HS-27A (cell line): ENCODE measurements around the gene USP16.
"Not testable (repeated sequence)": the region's sequence is repeated elsewhere in the genome, so short reads cannot be mapped to it uniquely, and the experiment has no call there.

Experiments used
- DNase-seq: peaks from one replicate; pipeline ENCODE4 v3.0.0-alpha.2; 2012; ENCODE audit warnings: low read depth, missing footprints

USP16 gene

DNA sequence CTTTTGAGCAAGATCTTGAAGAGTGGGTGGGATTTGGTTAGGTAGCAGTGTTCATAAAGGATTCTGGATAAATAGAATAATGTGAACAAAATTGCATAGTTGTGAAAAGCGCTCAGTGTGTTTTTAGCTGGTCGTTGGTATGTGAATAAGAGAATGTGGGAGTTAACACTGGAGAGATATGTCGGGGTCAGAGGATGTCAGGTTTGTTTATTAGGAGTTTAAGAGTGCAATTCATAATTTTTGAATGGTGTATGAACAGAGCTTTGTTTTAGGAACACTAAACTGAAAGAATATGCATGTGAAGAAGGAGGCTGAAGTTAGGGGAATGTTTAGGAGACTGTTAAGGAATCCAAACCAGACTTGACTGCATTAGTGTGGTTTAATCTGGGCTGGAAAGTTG lies 9.4 kb downstream of the USP16 start:
- no peak for DNase-seq

DNA sequence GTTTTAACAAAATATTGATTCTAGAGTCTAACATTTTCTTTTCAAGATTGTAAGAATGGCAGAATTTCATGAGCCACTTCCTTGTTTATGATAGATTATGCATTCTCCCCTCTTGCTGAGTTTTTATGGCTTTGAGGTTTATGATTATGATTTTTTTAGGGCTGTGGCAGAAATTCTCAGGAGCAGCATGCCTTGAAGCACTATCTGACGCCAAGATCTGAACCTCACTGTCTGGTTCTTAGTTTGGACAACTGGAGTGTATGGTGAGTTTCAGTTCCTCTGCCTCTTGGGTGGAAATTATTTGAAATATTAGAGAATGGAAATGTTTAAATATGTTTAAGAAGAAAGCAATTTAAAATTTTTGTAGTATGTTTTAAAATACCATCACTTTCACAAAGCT lies 10.2 kb downstream of the USP16 start:
- no peak for DNase-seq

DNA sequence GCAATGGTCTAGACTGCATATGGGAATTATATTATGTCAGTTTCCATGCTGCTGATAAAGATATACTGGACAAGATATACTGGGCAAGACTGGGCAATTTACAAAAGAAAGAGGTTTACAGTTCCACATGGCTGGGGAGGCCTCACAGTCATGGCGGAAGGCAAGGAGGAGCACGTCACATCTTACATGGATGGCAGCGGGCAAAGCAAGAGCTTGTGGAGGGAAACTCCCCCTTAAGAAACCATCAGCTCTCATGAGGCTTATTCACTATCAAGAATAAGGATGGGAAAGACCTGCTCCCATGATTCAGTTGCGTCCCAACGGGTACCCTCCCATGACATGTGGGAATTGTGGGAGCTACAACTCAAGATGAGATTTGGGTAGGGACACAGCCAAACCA lies 27.8 kb downstream of the USP16 start:
- no peak for DNase-seq

DNA sequence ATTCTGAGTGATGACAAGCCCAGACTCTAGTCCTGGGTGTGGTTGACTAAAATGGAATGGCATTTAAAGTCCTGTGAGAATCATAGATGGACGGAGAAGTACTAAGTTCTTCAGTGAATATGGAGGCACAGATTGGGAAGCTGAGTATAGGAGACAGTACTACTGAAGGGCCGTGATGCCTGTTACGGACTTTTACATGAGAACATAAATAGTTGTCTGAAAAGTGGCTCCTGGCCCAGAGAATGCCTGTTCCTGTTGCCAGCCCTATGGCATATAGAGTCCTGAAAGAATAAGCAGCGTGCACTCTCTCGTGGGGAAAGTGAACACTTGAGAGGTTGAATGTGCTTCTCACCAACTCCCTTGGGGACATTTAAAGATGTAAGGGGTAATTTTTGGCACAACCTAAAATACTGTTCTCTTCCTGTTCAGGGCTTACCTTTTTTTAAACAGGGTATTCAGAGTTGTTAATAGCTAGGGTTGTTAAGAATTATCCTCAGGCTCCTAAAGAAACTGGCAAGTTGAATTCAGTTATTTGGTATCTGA lies 28.6 kb downstream of the USP16 start:
- no peak for DNase-seq

DNA sequence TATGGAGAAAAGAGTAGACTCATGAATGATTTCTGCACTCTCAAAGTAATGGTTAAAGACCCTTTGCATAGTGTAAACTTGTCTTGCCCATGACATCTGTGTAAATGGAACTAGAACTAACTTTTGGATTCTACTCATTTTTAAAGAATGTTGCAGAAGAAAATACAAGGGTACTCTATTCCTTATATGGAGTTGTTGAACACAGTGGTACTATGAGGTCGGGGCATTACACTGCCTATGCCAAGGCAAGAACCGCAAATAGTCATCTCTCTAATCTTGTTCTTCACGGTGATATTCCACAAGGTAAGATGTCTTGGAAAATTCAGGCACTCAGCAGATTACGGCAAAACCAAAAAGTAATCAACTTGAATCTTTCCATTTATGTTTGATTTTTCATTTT lies 29.2 kb downstream of the USP16 start:
- DNase-seq, result no peak

DNA sequence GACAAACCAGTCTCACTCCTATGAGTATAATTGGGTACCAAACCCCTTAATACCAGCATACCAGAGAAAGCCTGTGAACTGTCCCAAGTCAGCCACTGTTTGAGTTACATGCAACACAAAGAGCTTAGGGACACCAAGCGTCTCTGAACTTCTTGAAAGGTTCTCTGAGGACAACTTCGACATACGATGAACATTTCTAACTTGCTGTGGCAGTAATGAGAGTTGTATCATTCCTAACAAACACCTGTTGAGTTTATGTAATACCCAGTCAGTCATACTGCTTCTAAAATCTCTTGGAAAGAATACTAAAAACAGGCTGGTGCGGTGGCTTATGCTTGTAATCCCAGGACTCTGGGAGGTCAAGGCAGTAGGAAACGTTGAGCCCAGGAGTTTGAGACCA lies 30.6 kb downstream of the USP16 start:
- DNase-seq, result no peak

DNA sequence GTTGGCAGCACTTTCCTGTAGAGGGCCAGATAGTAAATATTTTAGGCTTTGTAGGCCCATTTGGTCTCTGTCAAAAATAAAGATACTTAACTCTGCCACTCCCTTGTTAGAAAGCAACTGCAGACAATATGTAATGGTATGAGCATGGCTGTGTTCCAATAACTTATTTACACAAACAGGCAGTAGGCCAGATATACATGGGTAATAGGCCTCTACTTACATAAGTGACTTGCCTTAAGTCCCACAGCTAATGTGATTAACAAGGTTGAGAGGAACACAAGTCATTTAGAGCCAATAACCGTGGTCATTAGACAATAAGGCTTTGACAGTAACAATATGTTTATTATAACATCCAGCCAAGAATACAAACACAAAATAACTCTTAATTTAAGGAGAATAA lies 31.5 kb downstream of the USP16 start:
- DNase-seq, result no peak

DNA sequence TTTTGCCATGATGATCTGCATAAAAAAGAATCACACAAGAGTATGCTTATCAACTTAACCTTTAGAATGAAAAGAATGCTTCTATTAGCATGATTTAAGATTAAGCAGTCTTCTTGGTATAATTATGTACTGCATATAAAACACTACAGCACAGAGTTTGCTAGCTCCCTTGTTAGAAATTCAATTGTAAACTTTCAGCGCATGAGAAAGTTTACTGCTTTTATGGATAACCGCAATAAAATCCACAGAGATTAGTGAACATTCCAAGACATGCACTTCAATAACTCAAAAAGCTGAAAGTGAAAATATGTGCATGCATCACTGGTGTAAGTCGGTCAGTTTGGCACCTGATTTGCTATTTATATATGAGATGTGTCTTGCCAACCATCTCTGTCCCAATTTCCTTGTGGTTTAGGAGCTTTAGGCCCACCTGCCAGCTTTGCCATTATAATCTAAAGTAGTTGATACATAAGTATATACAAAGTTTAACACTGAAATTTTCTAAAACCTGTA lies 32.1 kb downstream of the USP16 start:
- no peak for DNase-seq

DNA sequence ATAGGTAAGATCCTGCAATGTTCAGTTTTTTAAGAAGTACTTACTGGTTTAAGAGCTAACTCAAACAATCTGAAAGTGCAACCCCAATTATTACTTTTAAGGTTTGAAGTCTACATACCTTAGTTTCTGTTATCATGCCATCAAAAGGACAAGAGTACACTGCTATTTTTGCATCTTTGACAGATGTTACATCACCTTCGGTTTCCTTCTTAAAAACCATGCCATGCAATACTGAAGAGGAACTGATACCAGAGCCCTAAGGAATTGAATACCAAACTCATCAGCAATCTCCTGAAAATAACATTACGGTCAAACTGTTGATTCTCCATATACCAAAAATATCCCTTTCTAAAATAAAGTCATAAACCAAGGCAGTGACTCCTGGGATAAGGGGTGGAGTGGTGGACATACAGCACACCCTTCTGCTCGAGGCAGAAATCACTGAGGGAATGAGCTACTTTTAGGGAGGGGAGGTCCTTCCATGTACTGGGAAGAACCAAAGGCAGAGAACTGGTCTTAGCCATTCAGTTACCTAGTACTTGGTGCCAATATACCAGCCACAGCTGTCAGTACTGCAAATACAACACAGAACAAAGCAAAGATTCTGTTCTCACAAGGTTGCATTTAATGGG lies 40.5 kb downstream of the USP16 start:
- no peak for DNase-seq

DNA sequence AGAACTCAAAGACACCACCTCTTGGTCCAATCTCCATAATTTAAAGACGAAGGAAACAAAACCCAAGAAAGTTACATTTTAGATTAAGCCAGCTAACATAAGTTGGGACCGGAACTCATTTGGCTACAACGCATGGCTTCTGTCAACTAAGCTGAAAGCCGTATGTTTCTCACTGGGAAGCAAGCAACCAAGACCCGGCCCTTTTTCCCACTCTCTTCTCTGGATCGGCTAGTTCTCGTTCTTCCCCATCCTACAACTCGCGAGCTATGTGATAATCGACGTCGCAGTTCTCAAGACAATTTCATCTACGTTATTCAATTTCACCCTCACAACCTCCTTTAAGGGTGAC lies 48.4 kb downstream of the USP16 start:
- no peak for DNase-seq

DNA sequence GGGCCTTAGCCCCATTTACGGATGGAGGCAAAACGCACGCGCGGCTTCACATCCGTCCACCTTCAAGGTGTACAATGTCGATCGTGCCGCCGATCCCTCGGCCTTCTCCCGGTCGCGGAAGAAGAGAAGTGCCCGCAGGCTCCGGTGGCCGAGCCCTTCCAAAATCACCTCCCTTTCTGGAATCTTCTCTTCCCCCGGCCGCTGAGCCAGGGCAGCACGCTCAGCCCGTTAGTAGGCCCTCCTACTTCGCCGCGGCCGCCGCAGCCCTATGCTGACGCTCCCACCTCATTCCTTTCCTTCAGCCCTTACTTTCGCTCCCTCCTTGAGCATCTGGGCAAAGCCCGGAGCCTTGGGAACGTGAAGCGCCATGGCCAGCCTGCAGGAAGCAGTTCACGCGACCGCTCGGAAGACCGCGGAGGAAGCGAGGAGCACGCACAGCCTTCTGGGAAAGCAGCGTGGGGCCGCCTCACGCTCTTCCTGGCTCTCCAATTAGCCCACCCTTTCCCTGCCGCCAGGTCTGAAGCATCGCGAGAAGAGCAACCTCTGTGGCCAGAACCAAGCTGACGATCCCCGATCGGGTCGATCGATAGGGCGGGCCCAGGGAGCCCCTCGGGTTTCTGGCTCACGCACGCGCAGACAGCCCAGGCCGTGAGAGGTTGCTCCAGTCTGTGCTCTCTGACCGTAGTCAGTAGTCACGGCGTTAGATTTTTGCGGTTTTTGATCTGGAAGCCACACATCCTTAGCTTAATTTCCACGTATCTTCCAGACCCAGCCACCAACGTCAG lies 48.9 kb downstream of the USP16 start, which contains the start of gene CCT8:
CCT8 (minus strand) TSS at position 427 of the 785 bp plus-strand sequence; CDS start at position 369, 58 bp downstream.
- DNase-seq, result peak; percentile 99

DNA sequence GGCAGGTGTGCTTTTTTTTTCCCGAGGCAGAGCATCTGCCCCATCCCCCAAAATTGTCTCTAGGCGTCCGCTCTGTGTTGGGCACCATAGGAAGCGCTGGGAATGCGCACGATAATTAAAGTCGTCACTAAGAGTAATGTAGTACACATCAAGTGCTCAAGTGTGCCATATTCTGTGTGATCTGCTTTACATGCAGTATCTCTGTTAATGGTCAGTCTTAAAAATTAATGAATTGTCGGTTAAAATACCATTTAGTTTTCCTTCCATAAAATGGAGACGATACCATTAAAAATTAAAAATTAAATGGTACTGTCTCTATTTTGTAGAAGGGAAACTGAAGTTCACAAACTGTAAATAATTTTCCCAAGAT lies 49.5 kb downstream of the USP16 start:
- no peak for DNase-seq

DNA sequence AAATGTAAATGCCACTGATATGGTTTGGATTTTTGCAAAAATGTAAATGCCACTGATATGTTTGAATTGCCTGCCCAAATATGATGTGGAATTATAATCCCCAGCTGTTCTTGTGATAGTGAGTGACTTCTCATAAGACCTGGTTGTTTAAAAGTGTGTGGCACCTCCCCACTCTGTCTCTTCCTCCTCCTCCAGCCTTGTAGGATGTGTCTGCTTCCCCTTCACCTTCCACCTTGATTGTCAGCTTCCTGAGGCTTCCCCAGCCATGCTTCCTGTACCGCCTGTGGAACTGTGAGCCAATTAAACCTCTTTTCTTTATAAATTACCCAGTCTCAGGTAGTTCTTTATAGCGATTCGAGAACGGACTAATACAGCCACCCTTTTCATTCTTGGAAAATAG lies 50.3 kb downstream of the USP16 start:
- DNase-seq, result no peak

DNA sequence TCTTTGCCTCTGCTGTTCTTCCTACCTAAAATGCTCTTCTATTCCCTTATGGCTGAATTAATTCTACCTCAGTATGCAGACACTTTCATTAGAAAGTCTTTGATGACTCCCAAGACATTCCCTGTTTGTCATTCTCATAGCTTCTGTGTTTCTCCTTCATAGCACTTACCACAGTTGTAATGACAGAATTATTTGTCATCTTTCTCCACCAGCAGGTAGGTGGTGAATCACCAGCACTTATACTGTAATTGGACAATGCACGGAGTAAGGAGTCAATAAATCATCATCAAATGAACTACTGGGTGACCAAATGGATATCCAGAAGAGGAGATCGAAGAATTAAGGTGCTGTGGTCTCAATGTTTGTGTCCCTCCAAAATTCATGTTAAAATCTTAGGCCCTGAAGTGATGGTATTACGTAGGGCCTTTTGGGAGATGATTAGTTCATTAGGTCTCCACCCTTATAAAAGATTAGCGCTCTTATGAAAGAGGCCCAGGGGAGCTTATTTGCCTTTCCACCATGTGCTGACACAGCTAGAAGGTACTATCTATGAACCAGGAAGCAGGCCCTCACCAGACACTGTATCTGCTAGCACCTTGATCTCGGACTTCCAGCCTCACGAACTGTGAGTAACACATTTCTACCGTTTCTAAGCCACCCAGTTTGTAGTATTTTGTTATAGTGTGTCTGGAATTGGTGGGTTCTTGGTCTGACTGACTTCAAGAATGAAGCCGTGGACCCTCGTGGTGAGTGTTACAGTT lies 51.4 kb downstream of the USP16 start:
- no peak for DNase-seq

DNA sequence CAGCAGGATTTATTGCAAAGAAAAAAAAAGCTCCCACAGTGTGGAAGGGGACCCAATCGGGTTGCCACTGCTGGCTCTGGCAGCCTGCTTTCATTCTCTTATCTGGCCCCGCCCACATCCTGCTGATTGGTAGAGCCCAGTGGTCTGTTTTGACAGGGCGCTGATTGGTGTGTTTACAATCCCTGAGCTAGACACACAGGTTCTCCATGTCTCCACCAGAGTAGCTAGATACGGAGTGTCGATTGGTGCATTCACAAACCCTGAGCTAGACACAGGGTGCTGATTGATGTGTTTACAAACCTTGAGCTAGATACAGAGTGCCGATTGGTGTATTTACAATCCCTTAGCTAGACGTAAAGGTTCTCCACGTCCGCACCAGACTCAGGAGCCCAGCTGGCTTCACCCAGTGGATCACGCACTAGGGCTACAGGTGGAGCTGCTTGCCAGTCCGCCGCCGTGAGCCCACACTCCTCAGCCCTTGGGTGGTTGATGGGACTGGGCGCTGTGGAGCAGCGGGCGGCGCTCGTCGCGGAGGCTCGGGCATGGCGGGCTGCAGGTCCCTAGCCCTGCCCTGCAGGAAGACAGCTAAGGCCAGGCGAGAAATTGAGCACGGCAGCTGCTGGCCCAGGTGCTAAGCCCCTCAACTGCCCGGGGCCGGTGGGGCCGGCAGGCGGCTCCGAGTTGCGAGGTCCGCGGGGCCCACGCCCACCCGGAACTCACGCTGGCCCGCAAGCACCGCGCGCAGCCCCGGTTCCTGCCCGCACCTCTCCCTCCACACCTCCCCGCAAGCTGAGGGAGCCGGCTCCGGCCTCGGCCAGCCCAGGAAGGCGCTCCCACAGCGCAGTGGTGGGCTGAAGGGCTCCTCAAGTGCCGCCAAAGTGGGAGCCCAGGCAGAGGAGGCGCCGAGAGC lies 52.5 kb downstream of the USP16 start:
- not testable (repeated sequence) for DNase-seq

DNA sequence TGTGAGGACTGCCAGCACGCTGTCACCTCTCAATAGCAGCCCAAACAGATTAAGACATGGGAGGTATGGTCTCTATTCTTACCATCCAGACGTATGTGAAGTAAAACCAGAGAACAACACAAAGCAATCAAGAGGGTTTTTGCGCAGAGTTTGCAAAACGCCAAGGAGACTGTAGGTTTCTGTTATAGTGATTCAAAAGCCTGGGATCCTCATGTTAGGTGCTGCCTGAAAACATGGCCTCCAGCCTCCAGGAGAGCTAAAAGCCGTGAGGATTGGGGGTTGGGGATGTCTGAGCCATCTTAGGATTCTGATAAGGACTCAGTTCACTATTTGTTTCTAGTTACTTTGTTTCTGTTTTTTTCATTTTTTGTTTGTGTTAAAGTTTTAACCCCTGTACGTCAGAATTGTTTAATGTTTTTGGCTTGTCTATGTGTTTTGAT lies 53.2 kb downstream of the USP16 start:
- DNase-seq, result no peak

DNA sequence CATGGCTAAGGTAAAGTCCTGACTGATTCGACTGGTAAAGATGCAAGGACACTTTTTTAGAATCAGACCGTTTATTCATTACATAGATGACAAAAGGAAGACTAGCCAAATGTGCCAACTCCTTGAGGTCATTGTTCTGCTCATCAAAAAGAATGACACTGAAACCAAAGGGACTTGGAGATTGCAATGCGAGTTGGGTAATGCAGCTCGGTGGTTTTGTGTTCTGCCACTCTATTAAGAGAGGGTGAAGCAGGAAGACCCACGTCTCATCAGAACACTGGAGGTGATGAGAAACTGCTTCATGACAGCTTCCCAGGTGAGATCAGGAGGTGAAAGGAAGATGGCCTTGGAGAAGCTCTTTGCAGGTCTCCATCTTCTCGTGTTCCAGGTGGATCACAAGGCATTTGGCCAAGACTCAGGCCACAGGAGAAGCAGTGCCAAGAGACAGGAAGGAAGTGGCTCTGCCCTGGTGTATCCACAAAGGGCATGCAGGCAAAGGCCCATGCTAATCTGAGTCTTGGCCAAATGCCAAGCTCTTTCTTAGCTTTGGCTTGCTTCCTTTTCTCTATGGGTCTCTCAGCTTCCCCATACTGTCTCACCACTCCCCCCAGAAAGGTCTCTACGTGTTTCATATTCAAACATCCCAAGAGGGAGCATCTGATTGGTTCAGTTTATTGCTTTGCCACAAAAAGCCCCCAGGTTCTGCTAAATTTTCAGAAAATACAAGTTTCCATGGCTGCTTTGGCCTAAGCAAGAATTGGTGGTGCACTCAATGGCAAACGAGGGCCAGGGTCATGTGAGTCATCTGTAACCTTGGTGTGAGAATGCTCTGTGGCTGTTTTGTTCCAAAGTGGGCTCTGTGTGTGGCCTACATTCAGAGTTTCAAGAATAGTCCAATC lies 54.6 kb downstream of the USP16 start:
- DNase-seq, result no peak

DNA sequence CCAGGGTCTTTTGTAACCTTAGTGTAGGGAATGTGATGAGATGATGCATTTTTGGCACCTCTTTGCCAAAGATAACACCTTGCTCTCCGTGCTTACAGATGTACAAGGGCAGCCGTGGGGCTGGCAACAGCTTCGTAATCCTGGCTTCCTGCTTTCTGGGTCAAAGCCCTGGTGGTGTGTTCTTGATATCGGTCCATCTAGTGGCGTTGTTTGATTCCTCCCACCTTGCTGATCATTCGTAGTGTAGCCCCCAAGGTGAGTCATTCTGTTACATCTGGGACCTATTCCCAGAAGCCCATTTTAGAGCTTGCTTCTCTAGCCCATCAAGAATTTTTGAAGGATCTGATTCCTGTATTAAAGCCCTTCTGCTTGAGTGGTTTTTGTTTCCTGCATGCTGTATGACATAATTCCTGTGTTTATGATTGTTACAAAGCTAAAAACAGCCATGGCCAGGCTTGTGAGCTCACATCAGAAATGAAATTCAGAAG lies 56.0 kb downstream of the USP16 start:
- no peak for DNase-seq

DNA sequence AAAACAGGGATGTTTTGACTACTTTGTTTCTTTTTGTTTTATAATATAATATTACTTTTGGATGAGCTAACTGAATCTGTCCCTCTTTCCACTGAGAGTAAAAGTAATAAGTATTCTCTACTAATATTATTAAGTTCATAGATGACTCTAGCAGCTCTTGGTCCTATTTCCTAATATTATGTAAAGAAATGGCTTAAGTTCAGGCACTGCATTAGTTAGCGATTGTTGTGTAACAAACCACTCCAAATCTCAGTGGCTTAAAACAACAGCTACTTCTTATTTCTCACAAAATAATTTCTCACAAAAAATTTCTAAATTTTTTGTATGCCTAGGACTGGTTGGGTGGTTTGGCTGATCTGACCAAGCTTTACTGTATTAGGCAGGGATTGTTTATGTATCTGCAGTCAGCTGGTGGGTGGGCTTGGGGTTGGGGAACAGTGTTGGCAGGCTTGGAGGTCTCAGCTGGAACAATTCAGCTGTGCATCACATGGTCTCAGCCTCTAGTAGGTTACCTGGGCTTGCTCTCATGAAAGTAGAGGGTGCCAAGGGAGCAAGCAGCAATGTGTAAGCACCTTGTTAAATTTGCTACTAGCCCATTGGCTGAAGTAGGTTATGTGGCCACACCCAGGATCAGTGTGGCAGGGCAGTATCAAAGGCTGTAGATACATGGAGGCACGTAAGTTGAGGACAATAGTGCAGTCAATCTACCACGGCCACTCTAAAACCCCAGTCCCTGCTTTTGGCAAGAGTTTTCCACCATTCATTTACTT lies 57.8 kb downstream of the USP16 start:
- no peak for DNase-seq

DNA sequence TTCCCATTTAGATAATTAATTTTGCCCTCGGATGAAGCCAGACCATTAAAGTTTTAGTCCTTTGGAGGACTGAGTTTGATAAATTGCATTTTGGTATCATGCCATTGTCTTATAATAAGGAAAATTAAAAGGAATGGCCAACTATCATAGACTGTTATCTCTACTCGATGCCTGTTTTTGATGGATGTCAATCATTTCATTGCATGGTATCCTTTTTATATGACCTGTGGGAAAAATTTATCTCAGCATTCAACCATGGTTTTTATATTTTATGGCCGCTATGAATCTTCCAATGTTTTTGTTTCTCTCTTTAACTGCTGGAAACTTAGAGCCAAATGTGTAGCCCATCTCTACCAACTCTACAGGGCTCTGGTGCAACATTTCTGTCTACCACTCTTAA lies 58.8 kb downstream of the USP16 start:
- DNase-seq, result no peak
